HG03342 (cell line): Measurements from ENCODE around the gene OXCT1.
A peak's percentile ranks its signal among the peaks of the same experiment; 100 is the strongest.
"Not testable (repeated sequence)": the region's sequence is repeated elsewhere in the genome, so short reads cannot be mapped to it uniquely, and the experiment has no call there.

Experiments
- ATAC-seq: cut with Tn5 transposase; IDR thresholded peaks from one replicate; pipeline ENCODE4 v1.9.1; 2021; ENCODE audit warnings: mild to moderate bottlenecking, moderate library complexity; ENCODE audit not compliant: unreplicated experiment

Gene OXCT1

DNA sequence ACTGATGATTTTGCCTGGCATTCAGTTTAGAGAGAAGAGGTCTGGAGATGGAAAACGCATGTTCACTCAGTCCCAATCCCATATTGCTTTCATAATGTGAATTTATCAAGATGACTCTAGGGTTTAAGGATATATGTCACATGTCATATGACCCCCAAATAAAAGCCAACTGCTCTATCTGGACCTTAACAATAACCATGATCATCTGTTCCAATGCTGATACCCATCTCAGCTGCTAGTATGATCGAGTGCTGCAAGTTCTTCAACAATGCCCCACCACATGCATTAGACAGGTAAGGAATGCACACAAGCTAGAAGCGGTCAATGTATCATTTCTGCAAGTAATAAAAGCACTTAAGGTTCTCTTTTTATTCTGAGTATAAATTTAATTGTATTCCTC, 91.8 kb downstream of the OXCT1 start:
- ATAC-seq = no peak

- no peak for ATAC-seq
These were observed 93.8 kb downstream of the OXCT1 start for GRCh38 chr5:41776435-41776834.

GRCh38 chr5:41773799-41774198, 96.4 kb downstream of the OXCT1 start:
- ATAC-seq = no peak

- no peak for ATAC-seq
These were observed 97.3 kb downstream of the OXCT1 start for GRCh38 chr5:41772785-41773442.

- no peak for ATAC-seq
These were observed 98.2 kb downstream of the OXCT1 start for GRCh38 chr5:41772056-41772455.

GRCh38 chr5:41770799-41771198, 99.4 kb downstream of the OXCT1 start:
- ATAC-seq = peak; percentile 88

- no peak for ATAC-seq
These were observed 101.5 kb downstream of the OXCT1 start for GRCh38 chr5:41768692-41769091.

DNA sequence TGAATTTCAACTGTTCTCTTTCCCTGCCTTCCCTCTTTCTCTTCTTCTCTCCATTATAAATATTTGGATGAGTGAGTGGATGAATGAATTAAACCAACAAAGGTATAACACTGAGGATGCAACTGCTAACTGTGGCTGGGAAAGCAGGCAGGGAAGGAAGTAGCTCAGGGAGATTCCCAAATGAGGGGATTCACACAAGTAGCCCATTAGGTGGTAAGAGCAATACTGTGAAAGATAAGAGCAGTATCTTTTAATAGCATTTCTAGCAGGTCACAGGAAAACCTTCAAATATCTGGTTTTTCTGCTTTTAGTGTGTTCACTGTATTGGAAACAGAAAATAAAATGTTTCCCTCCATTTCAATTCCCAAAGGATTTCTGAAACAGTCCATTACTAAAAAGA, 105.6 kb downstream of the OXCT1 start:
- ATAC-seq = no peak

DNA sequence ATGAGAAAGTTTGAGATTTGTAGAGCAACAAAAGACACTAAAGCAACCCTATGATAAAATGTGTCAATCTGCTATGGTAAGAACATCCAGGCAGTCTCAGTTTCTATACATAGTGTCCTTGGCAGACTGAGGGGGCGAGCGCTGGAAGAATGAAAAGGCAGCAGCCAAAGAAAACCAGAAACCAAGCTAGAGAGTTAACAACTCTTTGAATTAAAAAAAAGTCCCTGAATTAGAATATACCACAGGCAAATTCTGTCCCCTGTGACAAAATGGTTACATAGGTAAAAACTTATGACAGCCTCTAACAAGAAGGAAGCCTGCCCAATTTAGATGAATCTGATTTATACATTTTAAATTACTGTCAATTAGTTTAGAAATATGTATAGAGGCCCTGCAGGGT, 106.7 kb downstream of the OXCT1 start:
- no peak for ATAC-seq

GRCh38 chr5:41763081-41763480, 107.1 kb downstream of the OXCT1 start:
- ATAC-seq = no peak

DNA sequence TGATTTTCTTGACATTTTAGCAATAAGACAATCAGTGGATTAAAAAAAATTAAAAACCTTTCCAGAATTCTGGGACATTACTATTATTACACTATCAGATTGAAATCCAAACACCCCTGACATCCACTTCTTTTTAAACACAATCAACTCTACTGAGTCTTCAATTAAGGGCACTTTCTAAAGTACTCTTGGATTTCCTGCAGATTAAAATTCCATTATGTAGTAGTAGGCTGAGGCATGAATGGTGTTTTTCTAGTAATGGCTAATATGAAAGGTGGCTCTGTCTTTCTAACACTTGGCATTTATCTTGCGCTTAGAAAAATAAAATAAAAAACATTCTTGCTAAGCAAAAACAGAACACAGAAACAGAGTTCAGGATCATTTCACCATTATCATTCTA, 107.8 kb downstream of the OXCT1 start:
- ATAC-seq = no peak

DNA sequence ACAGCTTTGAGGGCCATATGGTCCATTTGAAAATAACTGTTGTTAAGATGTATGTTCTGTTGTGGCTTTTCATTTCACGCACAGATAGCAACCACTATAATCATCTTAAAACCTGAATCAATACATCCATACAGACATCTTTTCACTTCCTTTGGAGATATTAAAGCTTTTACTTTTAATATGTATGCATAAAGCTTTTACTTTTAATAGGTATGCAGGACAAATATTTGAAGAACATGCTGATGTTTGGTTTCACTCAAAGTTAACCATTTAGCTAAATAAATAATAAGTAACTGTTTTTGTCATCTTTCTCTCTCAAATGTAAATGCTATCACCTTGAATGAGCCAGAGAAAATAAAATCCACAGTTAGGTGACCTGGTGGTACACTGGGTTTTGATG, 108.6 kb downstream of the OXCT1 start:
- no peak for ATAC-seq

GRCh38 chr5:41755705-41756104, 114.5 kb downstream of the OXCT1 start:
- no peak for ATAC-seq

DNA sequence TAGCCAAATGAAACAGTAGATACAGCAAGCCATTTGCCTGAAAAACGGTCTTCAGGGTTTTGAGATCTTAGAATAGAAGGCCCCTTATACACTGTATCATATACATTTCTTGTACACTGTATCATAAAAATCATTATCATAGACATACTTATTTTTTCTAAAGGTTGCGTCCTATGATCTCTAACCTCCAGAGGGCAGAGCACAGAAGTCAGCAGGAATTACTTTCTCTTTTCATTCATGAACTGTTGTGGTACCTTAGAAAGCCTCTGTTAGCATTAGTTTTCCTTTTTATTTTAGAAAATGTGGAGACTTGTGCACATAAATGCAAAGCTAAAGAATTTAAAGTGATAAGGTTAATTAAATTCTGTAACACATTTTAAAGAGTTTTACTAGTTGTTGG, 115.4 kb downstream of the OXCT1 start:
- ATAC-seq = no peak

- ATAC-seq = no peak
These were observed 118.4 kb downstream of the OXCT1 start for GRCh38 chr5:41751867-41752266.

DNA sequence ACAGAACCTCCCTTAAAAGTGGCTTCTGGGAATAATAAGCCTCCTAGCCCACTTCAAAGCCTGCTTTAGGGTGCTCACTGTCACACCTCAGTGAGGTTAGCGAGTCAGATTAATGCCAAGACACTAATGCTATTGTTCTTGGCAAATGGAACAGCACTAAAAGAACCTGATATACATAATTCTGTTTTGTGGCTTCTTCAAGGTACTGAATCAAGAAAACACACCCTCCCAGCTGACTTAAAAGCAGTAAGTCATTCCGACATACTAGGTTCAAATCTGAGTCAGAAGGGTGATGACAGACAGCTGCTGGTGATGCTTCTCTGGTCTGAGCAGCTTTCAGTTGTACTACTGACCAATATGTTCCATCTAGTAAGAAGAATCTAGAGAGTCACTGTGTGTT, 121.6 kb downstream of the OXCT1 start:
- peak; percentile 99 for ATAC-seq

- ATAC-seq = no peak
These were observed 122.5 kb downstream of the OXCT1 start for GRCh38 chr5:41747708-41748107.

DNA sequence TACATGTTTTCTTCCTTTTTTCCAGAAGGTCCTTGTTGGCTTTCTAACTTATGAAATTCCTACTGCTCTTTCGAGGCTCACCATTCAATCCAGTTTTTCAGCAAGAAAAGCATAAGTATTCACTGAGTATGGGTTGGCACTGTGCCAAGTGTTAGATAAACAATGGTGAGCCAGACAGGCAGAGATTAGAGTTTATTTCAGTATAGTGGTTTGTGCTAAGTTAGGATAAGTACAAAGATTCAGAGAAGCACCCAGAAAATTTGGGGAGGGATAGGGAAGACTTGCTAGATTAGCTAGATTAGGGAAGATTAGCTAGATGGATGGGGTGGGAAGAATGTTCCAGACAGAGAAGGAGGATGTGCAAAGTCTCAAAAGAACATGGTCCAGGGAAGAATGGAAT, 122.9 kb downstream of the OXCT1 start:
- ATAC-seq = no peak

- not testable (repeated sequence) for ATAC-seq
These were observed 127.6 kb downstream of the OXCT1 start for GRCh38 chr5:41742608-41743007.

GRCh38 chr5:41738710-41739354, 131.4 kb downstream of the OXCT1 start:
- ATAC-seq = no peak

DNA sequence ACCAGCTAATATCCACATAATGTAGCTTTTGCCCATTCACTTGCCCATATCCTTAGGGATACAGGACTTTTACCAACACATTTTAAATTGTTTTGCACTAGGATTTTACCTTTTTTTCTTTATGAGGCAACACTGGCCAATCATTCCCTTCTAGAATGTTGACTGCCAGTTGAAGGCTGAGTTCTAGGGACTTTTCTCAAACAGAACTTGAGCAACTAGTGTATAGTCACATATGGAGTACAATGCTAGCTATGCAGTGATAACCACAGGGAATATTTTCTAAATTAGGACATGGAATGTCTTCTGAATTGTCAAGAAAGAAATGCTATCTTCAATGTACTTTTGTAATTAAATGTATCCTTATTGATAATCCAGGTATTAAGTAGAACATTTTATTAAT, 133.6 kb downstream of the OXCT1 start:
- ATAC-seq = no peak

- ATAC-seq = peak; percentile 72
These were observed 135.0 kb downstream of the OXCT1 start for GRCh38 chr5:41735213-41735612.

GRCh38 chr5:41729381-41729780, 140.8 kb downstream of the OXCT1 start:
- not testable (repeated sequence) for ATAC-seq
